Large intestine (tissue), 3 donors: ENCODE data around the gene CIAO1. TPM values are rescaled to one million over a fixed set of nuclear protein-coding genes. Genes with fewer than 3 reads are reported as not detected.

ENCODE experiments used
- DNase-seq, 2 donors: peaks; one replicate each; pipeline versions ENCODE4 v3.0.0 to v3.0.0-alpha.2; 2013
- H3K27ac ChIP-seq: one replicate; pipeline ENCODE4 v1.5.1; 2013; ENCODE audit warnings: low read length
- H3K27me3 ChIP-seq: 2 replicates; pipeline ENCODE4 v1.6.1; 2013; ENCODE audit warnings: low read length; ENCODE audit not compliant: control insufficient read depth, insufficient read depth
- H3K36me3 ChIP-seq: 2 replicates; pipeline ENCODE4 v1.6.1; 2013; ENCODE audit warnings: low read length; ENCODE audit not compliant: control insufficient read depth, insufficient read depth
- H3K4me1 ChIP-seq: one replicate; pipeline ENCODE4 v1.6.1; 2013; ENCODE audit warnings: low read length; ENCODE audit not compliant: control insufficient read depth, insufficient read depth
- H3K4me3 ChIP-seq: one replicate; pipeline ENCODE4 v1.5.1; 2013; ENCODE audit warnings: low read length
- H3K9me3 ChIP-seq: one replicate; pipeline ENCODE4 v1.6.1; 2013; ENCODE audit warnings: mild to moderate bottlenecking, low read depth, low read length, moderate library complexity; ENCODE audit not compliant: control insufficient read depth
- WGBS: methylation state at CpG from one replicate; pipeline ENCODE4 v1.1.5; 2013; ENCODE audit warnings: low lambda C conversion rate; ENCODE audit not compliant: insufficient coverage; 5-methylcytosine and 5-hydroxymethylcytosine counted together
- polyA plus RNA-seq: library from polyadenylated mRNA; unstranded; fragments of 120-200 nt; gene quantifications from one replicate; pipeline ENCODE4 v1.2.1, GENCODE V29; 2013

Gene CIAO1
- polyA plus RNA-seq, 1 donor: 70.0 TPM

GRCh38 chr2:96259497-96259921 lies 6.5 kb upstream of the CIAO1 start:
- DNase-seq: peak; percentile 40 to 70
- Histone ChIP-seq H3K4me3 (no peak overlapping the region), H3K27me3 (no peaks in the 10 kb centered on the region), H3K4me1 (peaks cover 53% of the 10 kb centered on the region), H3K9me3 (no peaks in the 10 kb centered on the region), H3K27ac (peak overlapping the region; percentile 92), H3K36me3 (peaks cover 42% of the 10 kb centered on the region)
- WGBS: 20% methylated on average over 1 of the region's 5 CpGs

GRCh38 chr2:96260387-96261260 lies 5.4 kb upstream of the CIAO1 start:
- Histone ChIP-seq H3K4me3 (no peak overlapping the region), H3K27me3 (no peaks in the 10 kb centered on the region), H3K27ac (peak overlapping the region; percentile 92), H3K4me1 (peaks cover 55% of the 10 kb centered on the region), H3K36me3 (peaks cover 31% of the 10 kb centered on the region), H3K9me3 (no peaks in the 10 kb centered on the region)
- DNase-seq: peak; percentile 67 to 89
- WGBS: no CpG with 5 or more reads among the region's 10 CpGs

- WGBS: no CpG with 5 or more reads among the region's 6 CpGs
- H3K4me1 ChIP-seq: peaks cover 55% of the 10 kb centered on the region
- H3K27me3 ChIP-seq: no peaks in the 10 kb centered on the region
- H3K27ac ChIP-seq: peak overlapping the region; percentile 92
- peaks cover 30% of the 10 kb centered on the region for H3K36me3 ChIP-seq
- peak; percentile 64 to 84 for DNase-seq
- H3K9me3 ChIP-seq: no peaks in the 10 kb centered on the region
- H3K4me3 ChIP-seq: no peak overlapping the region
Observed at GRCh38 chr2:96261328-96262003, 4.6 kb upstream of the CIAO1 start.

GRCh38 chr2:96262306-96262705 lies 3.7 kb upstream of the CIAO1 start:
- WGBS: no CpG with 5 or more reads among the region's 2 CpGs
- H3K27me3 ChIP-seq: no peaks in the 10 kb centered on the region
- H3K27ac ChIP-seq: peak overlapping the region; percentile 92

GRCh38 chr2:96264086-96264485 lies 1.9 kb upstream of the CIAO1 start:
- Histone ChIP-seq H3K27me3 (no peaks in the 10 kb centered on the region), H3K36me3 (peaks cover 39% of the 10 kb centered on the region), H3K4me1 (peaks cover 54% of the 10 kb centered on the region), H3K9me3 (no peaks in the 10 kb centered on the region), H3K27ac (no peak overlapping the region), H3K4me3 (peak overlapping the region; percentile 76)
- WGBS: no CpG with 5 or more reads among the region's 4 CpGs
- DNase-seq: no peak

More at GRCh38 chr2:96262306-96262705, 3.7 kb upstream of the CIAO1 start:
- Histone ChIP-seq H3K36me3 (peaks cover 29% of the 10 kb centered on the region), H3K9me3 (no peaks in the 10 kb centered on the region), H3K4me3 (no peak overlapping the region), H3K4me1 (peaks cover 59% of the 10 kb centered on the region)
- no peak for DNase-seq

GRCh38 chr2:96264656-96265348 lies 1.2 kb upstream of the CIAO1 start:
- Histone ChIP-seq H3K36me3 (peaks cover 38% of the 10 kb centered on the region), H3K9me3 (no peaks in the 10 kb centered on the region), H3K27ac (no peak overlapping the region), H3K27me3 (no peaks in the 10 kb centered on the region), H3K4me3 (peak overlapping the region; percentile 76), H3K4me1 (peaks cover 47% of the 10 kb centered on the region)
- WGBS: 92% methylated on average over 4 of the region's 33 CpGs
- peak; percentile 16 to 33 for DNase-seq

GRCh38 chr2:96265349-96265839 lies 631 bp upstream of the CIAO1 start:
- no CpG with 5 or more reads among the region's 49 CpGs for WGBS
- peak overlapping the region; percentile 70 for H3K27ac ChIP-seq
- no peaks in the 10 kb centered on the region for H3K27me3 ChIP-seq
- peak overlapping the region; percentile 76 for H3K4me3 ChIP-seq
- no peaks in the 10 kb centered on the region for H3K9me3 ChIP-seq
- DNase-seq: peak in 1 of 2 donors; percentile 18
- H3K36me3 ChIP-seq: peaks cover 37% of the 10 kb centered on the region
- H3K4me1 ChIP-seq: peaks cover 41% of the 10 kb centered on the region

GRCh38 chr2:96267159-96267971 lies 1.3 kb downstream of the CIAO1 start:
- H3K36me3 ChIP-seq: peaks cover 52% of the 10 kb centered on the region
- peak in 1 of 2 donors; percentile 39 for DNase-seq
- no CpG with 5 or more reads among the region's 12 CpGs for WGBS
- H3K9me3 ChIP-seq: no peaks in the 10 kb centered on the region
- H3K27me3 ChIP-seq: no peaks in the 10 kb centered on the region
- peaks cover 21% of the 10 kb centered on the region for H3K4me1 ChIP-seq
- H3K27ac ChIP-seq: no peak overlapping the region
- H3K4me3 ChIP-seq: peak overlapping the region; percentile 82

- no peak for DNase-seq
- H3K4me3 ChIP-seq: no peak overlapping the region
- WGBS: no CpG with 5 or more reads among the region's 3 CpGs
- no peak overlapping the region for H3K27ac ChIP-seq
- peaks cover 75% of the 10 kb centered on the region for H3K36me3 ChIP-seq
- H3K4me1 ChIP-seq: peaks cover 8% of the 10 kb centered on the region
- H3K27me3 ChIP-seq: no peaks in the 10 kb centered on the region
- no peaks in the 10 kb centered on the region for H3K9me3 ChIP-seq
Observed at GRCh38 chr2:96271995-96272394, 6.0 kb downstream of the CIAO1 start.
